HL-60 (cell line): Measurements from ENCODE around the gene FRMD3.

Source experiments
- DNase-seq, 2 experiments: peaks; one replicate each; pipeline ENCODE4 v3.0.0-alpha.2; 2010 to 2020; ENCODE audit warnings: low read depth in 1 of 2, low spot score in 1 of 2
- H3K27ac ChIP-seq: fragments of 250-450 bp; sonication (Bioruptor Pico); replicated peaks from 2 replicates; pipeline ENCODE4 v1.5.1; 2020; ENCODE audit warnings: mild to moderate bottlenecking, moderate library complexity
- H3K27me3 ChIP-seq: fragments of 250-450 bp; sonication (Bioruptor Pico); 2 replicates; pipeline ENCODE4 v1.5.1; 2021; ENCODE audit warnings: mild to moderate bottlenecking, moderate library complexity; ENCODE audit not compliant: insufficient read depth, poor library complexity, severe bottlenecking
- H3K4me3 ChIP-seq: replicated peaks from 2 replicates; pipeline ENCODE4 v1.5.1; 2011; ENCODE audit warnings: mild to moderate bottlenecking, control low read depth, low read length; ENCODE audit not compliant: insufficient read depth
- CTCF ChIP-seq: IDR thresholded peaks from one replicate; pipeline ENCODE4 v1.5.1; 2011; ENCODE audit warnings: low read length, control low read depth, inconsistent platforms; ENCODE audit not compliant: insufficient read depth
- GABPA ChIP-seq: IDR thresholded peaks from 2 replicates; pipeline ENCODE4 v1.6.1; 2012; ENCODE audit warnings: low read depth
- POLR2AphosphoS5 ChIP-seq: IDR thresholded peaks from 2 replicates; pipeline ENCODE4 v1.6.1; 2012; ENCODE audit warnings: low read depth
- REST ChIP-seq: IDR thresholded peaks from 2 replicates; pipeline ENCODE4 v1.6.1; 2012; ENCODE audit warnings: low read depth; ENCODE audit not compliant: insufficient replicate concordance
- SPI1 ChIP-seq: IDR thresholded peaks from 2 replicates; pipeline ENCODE4 v1.6.1; 2012; ENCODE audit warnings: low read depth, mild to moderate bottlenecking, borderline replicate concordance

FRMD3 gene

GRCh38 chr9:83285445-83286225 is 252.6 kb downstream of the FRMD3 start:
- no peak overlapping the region for H3K4me3 ChIP-seq
- DNase-seq: no peak
- H3K27ac ChIP-seq: no peak overlapping the region
- no peaks in the 10 kb centered on the region for H3K27me3 ChIP-seq
- TF ChIP-seq CTCF (no peak), SPI1 (no peak), REST (no peak), POLR2AphosphoS5 (no peak), GABPA (no peak)

DNA sequence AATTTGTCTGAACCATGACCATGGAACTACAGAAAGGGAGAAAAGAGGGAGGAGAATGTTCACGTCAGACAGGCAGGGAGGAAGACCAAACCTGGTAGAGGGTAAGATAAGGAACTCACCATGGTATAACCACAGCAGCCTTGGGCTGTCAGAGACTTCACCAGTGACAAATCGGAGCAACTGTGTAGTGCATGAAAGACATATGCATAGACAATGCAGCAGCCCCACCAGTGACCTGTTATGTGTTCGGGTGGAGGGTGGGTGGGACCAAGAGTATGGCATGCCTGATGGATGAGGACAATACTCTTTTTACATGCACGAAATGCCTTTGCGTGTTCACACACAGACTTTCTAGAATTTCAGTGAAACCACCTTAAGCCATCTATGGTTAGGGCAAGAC is 253.5 kb downstream of the FRMD3 start:
- no peak for DNase-seq
- TF ChIP-seq GABPA: no peak
- TF ChIP-seq REST: no peak
- TF ChIP-seq SPI1: no peak
- no peak for TF ChIP-seq CTCF
- TF ChIP-seq POLR2AphosphoS5: no peak
- Histone ChIP-seq H3K27me3 (no peaks in the 10 kb centered on the region), H3K4me3 (no peak overlapping the region), H3K27ac (no peak overlapping the region)

DNA sequence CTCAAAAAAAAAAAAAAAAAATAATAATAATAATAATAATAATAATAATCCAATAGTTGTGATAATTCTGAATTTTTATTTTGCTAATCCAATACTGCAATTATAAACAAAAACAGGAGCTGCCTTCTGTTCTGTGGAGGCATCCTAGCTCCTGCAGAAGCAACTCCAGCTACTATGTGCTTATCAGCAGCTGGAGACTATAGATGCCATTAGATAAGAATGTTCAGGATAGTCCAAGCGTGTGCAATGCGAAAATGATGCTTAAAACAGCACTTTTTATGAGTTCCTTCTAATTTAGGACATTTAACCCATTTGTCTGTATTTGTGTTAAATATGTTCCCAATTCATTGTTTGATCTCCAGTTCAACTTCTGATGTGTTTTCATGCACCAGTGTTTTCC is 254.7 kb downstream of the FRMD3 start:
- H3K27ac ChIP-seq: no peak overlapping the region
- TF ChIP-seq POLR2AphosphoS5 (no peak), GABPA (no peak), REST (no peak), SPI1 (no peak), CTCF (no peak)
- H3K27me3 ChIP-seq: no peaks in the 10 kb centered on the region
- no peak for DNase-seq
- no peak overlapping the region for H3K4me3 ChIP-seq
